ENCODE results near the gene ADAMTS3.

ADAMTS3 gene

DNA sequence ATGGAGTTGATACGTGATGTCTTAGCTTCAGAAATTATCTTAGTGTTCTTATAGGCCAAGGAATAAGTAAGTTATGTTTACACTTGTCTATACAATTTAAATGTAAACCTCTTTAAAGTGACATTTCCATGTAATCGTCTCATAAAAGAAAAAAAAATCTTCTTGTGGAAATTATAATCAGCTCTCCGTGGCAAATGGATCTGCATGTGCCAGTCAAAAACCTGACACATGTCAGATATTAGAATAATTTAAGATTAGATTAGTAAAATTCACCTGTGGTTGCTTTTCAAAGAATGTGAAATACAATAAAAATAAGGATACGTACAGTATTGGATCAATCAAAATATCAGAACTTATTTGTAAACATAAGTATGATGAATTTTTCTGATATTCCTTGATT is 263.9 kb downstream of the ADAMTS3 start:
- Histone ChIP-seq H3K9me3 (ENCODE audit: insufficient read depth, low read depth, low read length) (no peaks in the 10 kb centered on the region), H3K79me2 (ENCODE audit: insufficient read depth, low read length) (no peaks in the 10 kb centered on the region), H3K4me3 (ENCODE audit: low read length, poor library complexity, severe bottlenecking) (no peak overlapping the region), H3K9me2 (replicated peaks; ENCODE audit: low read depth, low read length) (no peaks in the 10 kb centered on the region), H3K4me1 (ENCODE audit: insufficient read depth, low read length, poor library complexity, severe bottlenecking) (no peaks in the 10 kb centered on the region), H3F3A (ENCODE audit: low read depth) (no peaks in the 10 kb centered on the region), H3K4me2 (ENCODE audit: low read depth, low read length, poor library complexity, severe bottlenecking) (no peak overlapping the region), H2AFZ (ENCODE audit: low read length) (no peak overlapping the region), H3K36me3 (ENCODE audit: insufficient read depth, low read length) (no peaks in the 10 kb centered on the region), H4K20me1 (ENCODE audit: insufficient read depth, low read length, poor library complexity, severe bottlenecking) (no peaks in the 10 kb centered on the region), H3K27me3 (ENCODE audit: insufficient read depth, low read length, poor library complexity, severe bottlenecking) (no peaks in the 10 kb centered on the region), H3K9ac (ENCODE audit: low read depth, low read length, poor library complexity, severe bottlenecking) (no peak overlapping the region)
- TF ChIP-seq, protein P1, sequence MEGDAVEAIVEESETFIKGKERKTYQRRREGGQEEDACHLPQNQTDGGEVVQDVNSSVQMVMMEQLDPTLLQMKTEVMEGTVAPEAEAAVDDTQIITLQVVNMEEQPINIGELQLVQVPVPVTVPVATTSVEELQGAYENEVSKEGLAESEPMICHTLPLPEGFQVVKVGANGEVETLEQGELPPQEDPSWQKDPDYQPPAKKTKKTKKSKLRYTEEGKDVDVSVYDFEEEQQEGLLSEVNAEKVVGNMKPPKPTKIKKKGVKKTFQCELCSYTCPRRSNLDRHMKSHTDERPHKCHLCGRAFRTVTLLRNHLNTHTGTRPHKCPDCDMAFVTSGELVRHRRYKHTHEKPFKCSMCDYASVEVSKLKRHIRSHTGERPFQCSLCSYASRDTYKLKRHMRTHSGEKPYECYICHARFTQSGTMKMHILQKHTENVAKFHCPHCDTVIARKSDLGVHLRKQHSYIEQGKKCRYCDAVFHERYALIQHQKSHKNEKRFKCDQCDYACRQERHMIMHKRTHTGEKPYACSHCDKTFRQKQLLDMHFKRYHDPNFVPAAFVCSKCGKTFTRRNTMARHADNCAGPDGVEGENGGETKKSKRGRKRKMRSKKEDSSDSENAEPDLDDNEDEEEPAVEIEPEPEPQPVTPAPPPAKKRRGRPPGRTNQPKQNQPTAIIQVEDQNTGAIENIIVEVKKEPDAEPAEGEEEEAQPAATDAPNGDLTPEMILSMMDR (conservative IDR thresholded peaks at IDR 0.05; ENCODE audit: low read length): no peak
- TF ChIP-seq EZH2phosphoT487 (IDR thresholded peaks at IDR 0.05; ENCODE audit: borderline replicate concordance): no peak

- no peaks in the 10 kb centered on the region for H3K9me2 ChIP-seq (replicated peaks; ENCODE audit: low read depth, low read length)
- no peaks in the 10 kb centered on the region for H3K36me3 ChIP-seq (ENCODE audit: insufficient read depth, low read length)
- H4K20me1 ChIP-seq (ENCODE audit: insufficient read depth, low read length, poor library complexity, severe bottlenecking): no peaks in the 10 kb centered on the region
- H2AFZ ChIP-seq (ENCODE audit: low read length): peak overlapping the region; percentile 58; the same call in 1 of the 2 replicates
- H3K79me2 ChIP-seq (ENCODE audit: insufficient read depth, low read length): no peaks in the 10 kb centered on the region
- H3K27me3 ChIP-seq (ENCODE audit: insufficient read depth, low read length, poor library complexity, severe bottlenecking): no peaks in the 10 kb centered on the region
- no peak overlapping the region for H3K4me3 ChIP-seq (ENCODE audit: low read length, poor library complexity, severe bottlenecking)
- H3F3A ChIP-seq (ENCODE audit: low read depth): no peaks in the 10 kb centered on the region
- no peak overlapping the region for H3K9ac ChIP-seq (ENCODE audit: low read depth, low read length, poor library complexity, severe bottlenecking)
- TF ChIP-seq, protein P1 (conservative IDR thresholded peaks at IDR 0.05; ENCODE audit: low read length): peak; percentile 88
- no peak for TF ChIP-seq EZH2phosphoT487 (IDR thresholded peaks at IDR 0.05; ENCODE audit: borderline replicate concordance)
- no peak overlapping the region for H3K4me2 ChIP-seq (ENCODE audit: low read depth, low read length, poor library complexity, severe bottlenecking)
- H3K4me1 ChIP-seq (ENCODE audit: insufficient read depth, low read length, poor library complexity, severe bottlenecking): no peaks in the 10 kb centered on the region
- no peaks in the 10 kb centered on the region for H3K9me3 ChIP-seq (ENCODE audit: insufficient read depth, low read depth, low read length)
Observed at GRCh38 chr4:72302981-72303704, 265.9 kb downstream of the ADAMTS3 start.

DNA sequence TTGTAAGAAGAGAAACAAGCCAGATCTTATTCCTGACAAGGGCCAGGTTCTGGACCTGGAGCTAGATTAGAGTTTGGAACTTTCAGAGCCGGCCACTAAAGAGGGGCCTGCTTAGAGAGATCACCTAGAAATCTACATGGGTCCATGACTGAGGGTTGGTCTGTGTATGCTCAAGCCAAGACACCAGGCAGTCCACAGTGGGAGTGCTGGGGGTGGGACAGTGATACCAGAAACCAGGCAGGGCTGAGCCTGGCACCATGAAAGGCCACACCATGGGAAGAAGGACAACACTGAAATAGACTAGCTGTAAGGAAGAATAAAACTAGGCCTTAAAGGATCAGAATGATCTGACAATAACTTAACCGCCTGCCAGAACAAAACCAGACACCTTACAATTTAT is 267.3 kb downstream of the ADAMTS3 start:
- Histone ChIP-seq H3K27me3 (ENCODE audit: insufficient read depth, low read length, poor library complexity, severe bottlenecking) (no peaks in the 10 kb centered on the region), H2AFZ (ENCODE audit: low read length) (no peak overlapping the region), H4K20me1 (ENCODE audit: insufficient read depth, low read length, poor library complexity, severe bottlenecking) (no peaks in the 10 kb centered on the region), H3K9me3 (ENCODE audit: insufficient read depth, low read depth, low read length) (no peaks in the 10 kb centered on the region), H3K4me3 (ENCODE audit: low read length, poor library complexity, severe bottlenecking) (no peak overlapping the region), H3K79me2 (ENCODE audit: insufficient read depth, low read length) (no peaks in the 10 kb centered on the region), H3K4me2 (ENCODE audit: low read depth, low read length, poor library complexity, severe bottlenecking) (no peak overlapping the region), H3F3A (ENCODE audit: low read depth) (no peaks in the 10 kb centered on the region), H3K9ac (ENCODE audit: low read depth, low read length, poor library complexity, severe bottlenecking) (no peak overlapping the region), H3K4me1 (ENCODE audit: insufficient read depth, low read length, poor library complexity, severe bottlenecking) (no peaks in the 10 kb centered on the region), H3K36me3 (ENCODE audit: insufficient read depth, low read length) (no peaks in the 10 kb centered on the region), H3K9me2 (replicated peaks; ENCODE audit: low read depth, low read length) (no peaks in the 10 kb centered on the region)
- TF ChIP-seq, protein P1 (conservative IDR thresholded peaks at IDR 0.05; ENCODE audit: low read length): no peak
- no peak for TF ChIP-seq EZH2phosphoT487 (IDR thresholded peaks at IDR 0.05; ENCODE audit: borderline replicate concordance)
